Measurements from ENCODE around the gene RDH12. TPM values are rescaled to one million over a fixed set of nuclear protein-coding genes. Genes with fewer than 3 reads are reported as not detected.
A peak's percentile ranks its signal among the peaks of the same experiment; 100 is the strongest.

RDH12 gene
- total and polyA plus RNA-seq, 9 of the 15 experiments (the other 6 are each of a cell fraction or from before 2014, with no cell fraction given), result 0.03 to 0.29 (median 0.07) TPM; not detected in 2

- Histone ChIP-seq H3K36me3 (ENCODE audit: control insufficient read depth, insufficient read depth, low read length) (no peaks in the 10 kb centered on the region), H3K27ac (ENCODE audit: extremely low read depth, low read depth, low read length) (no peak overlapping the region), H3K79me2 (ENCODE audit: control insufficient read depth, insufficient read depth, low read length) (no peaks in the 10 kb centered on the region), H3K4me2 (ENCODE audit: insufficient read depth, low read length) (peak overlapping the region; percentile 19; the same call in 1 of the 2 replicates), H3K27me3 (ENCODE audit: control insufficient read depth in 2 of 2, insufficient read depth in 2 of 2, low read length in 2 of 2) (no peaks in the 10 kb centered on the region), H3K4me1 (replicated peaks in 1 of 2; ENCODE audit: control insufficient read depth in 2 of 2, insufficient read depth in 2 of 2, low read length in 2 of 2) (no peaks in the 10 kb centered on the region; a peak in 1 of 5 replicates), H3K9me3 (replicated peaks; ENCODE audit: control insufficient read depth, insufficient read depth, low read depth, low read length) (no peaks in the 10 kb centered on the region), H3K9me1 (ENCODE audit: control insufficient read depth, insufficient read depth, low read length) (no peaks in the 10 kb centered on the region), H4K20me1 (replicated peaks; ENCODE audit: control insufficient read depth, insufficient read depth, low read length) (no peaks in the 10 kb centered on the region), H3K9ac (ENCODE audit: insufficient read depth in 1 of 2, low read depth in 2 of 2, low read length in 2 of 2) (no peak overlapping the region), H2AFZ (ENCODE audit: low read depth, low read length) (peak overlapping the region; percentile 71), H3K4me3 (no peak overlapping the region)
- no TSS peak for BruUV-seq (replicated peaks)
- in situ Hi-C loops (cut with MboI), result no loop called here
- FAIRE-seq (no peak), DNase-seq (ENCODE audit: extremely low read depth in 1 of 4, low spot score in 3 of 4) (peak; percentile 35 to 44 (median 42)), ATAC-seq (peak; percentile 71)
- ChIA-PET CTCF (ENCODE audit: low intra/inter-chr PET ratio) (no interaction called here), POLR2A (interaction anchor here (0.7 to 1.1 kb wide), 2 partner anchors 9 to 14 kb away, joined by 3 read pairs; no protein-coding TSS in a partner anchor)
- intact Hi-C loops (cut with micrococcal nuclease), result no loop called here
- WGBS (ENCODE audit: insufficient coverage, low coverage, missing lambda C conversion rate), result 21% methylated on average over 12 of the region's 12 CpGs
- TF ChIP-seq CREM (IDR thresholded peaks at IDR 0.05; ENCODE audit: low read depth) (peak; percentile 76), BHLHE40 (IDR thresholded peaks at IDR 0.05; ENCODE audit: low read length) (peak; percentile 21; the same call in 1 of the 2 replicates), CREBBP (IDR thresholded peaks at IDR 0.05; ENCODE audit: low read depth, low read length) (no peak), SIN3A (IDR thresholded peaks at IDR 0.05; ENCODE audit: borderline replicate concordance in 2 of 2, control insufficient read depth in 1 of 2, low read depth in 2 of 2, low read length in 2 of 2) (no peak), TRIM24 (IDR thresholded peaks at IDR 0.05) (no peak), MECOM (CRISPR knock-in tag; IDR thresholded peaks at IDR 0.05) (no peak), CREB1 (IDR thresholded peaks at IDR 0.05) (no peak; the same call in 1 of the 2 replicates), CREB1 (CRISPR knock-in tag; IDR thresholded peaks at IDR 0.05) (peak; percentile 56; the same call in 1 of the 2 replicates), L3MBTL2 (IDR thresholded peaks at IDR 0.05) (peak; percentile 62; the same call in 1 of the 2 replicates), TOE1 (IDR thresholded peaks at IDR 0.05; ENCODE audit: borderline replicate concordance) (peak; percentile 57; the same call in 1 of the 2 replicates), TOE1 (CRISPR knock-in tag; IDR thresholded peaks at IDR 0.05; ENCODE audit: borderline replicate concordance, low read depth) (no peak), TFE3 (CRISPR knock-in tag; IDR thresholded peaks at IDR 0.05) (peak; percentile 47; the same call in 1 of the 2 replicates)
- TF ChIP-seq, protein P1, sequence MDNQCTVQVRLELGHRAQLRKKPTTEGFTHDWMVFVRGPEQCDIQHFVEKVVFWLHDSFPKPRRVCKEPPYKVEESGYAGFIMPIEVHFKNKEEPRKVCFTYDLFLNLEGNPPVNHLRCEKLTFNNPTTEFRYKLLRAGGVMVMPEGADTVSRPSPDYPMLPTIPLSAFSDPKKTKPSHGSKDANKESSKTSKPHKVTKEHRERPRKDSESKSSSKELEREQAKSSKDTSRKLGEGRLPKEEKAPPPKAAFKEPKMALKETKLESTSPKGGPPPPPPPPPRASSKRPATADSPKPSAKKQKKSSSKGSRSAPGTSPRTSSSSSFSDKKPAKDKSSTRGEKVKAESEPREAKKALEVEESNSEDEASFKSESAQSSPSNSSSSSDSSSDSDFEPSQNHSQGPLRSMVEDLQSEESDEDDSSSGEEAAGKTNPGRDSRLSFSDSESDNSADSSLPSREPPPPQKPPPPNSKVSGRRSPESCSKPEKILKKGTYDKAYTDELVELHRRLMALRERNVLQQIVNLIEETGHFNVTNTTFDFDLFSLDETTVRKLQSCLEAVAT (IDR thresholded peaks at IDR 0.05), result no peak
- TF ChIP-seq, protein P2, sequence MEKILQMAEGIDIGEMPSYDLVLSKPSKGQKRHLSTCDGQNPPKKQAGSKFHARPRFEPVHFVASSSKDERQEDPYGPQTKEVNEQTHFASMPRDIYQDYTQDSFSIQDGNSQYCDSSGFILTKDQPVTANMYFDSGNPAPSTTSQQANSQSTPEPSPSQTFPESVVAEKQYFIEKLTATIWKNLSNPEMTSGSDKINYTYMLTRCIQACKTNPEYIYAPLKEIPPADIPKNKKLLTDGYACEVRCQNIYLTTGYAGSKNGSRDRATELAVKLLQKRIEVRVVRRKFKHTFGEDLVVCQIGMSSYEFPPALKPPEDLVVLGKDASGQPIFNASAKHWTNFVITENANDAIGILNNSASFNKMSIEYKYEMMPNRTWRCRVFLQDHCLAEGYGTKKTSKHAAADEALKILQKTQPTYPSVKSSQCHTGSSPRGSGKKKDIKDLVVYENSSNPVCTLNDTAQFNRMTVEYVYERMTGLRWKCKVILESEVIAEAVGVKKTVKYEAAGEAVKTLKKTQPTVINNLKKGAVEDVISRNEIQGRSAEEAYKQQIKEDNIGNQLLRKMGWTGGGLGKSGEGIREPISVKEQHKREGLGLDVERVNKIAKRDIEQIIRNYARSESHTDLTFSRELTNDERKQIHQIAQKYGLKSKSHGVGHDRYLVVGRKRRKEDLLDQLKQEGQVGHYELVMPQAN (IDR thresholded peaks at IDR 0.05; ENCODE audit: borderline replicate concordance), result no peak
- TF ChIP-seq, protein P3, sequence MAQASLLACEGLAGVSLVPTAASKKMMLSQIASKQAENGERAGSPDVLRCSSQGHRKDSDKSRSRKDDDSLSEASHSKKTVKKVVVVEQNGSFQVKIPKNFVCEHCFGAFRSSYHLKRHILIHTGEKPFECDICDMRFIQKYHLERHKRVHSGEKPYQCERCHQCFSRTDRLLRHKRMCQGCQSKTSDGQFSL (CRISPR knock-in tag; IDR thresholded peaks at IDR 0.05), result no peak
- TF ChIP-seq, protein P3 (tag; IDR thresholded peaks at IDR 0.05), result no peak
These were observed 37.2 kb downstream of the RDH12 start for GRCh38 chr14:67738740-67739504.

Data from K562 (cell line).